Inflammatory macrophage treated with lipopolysaccharide for 1 hour (primary cell): ENCODE data around the gene GRIN1.

Experiments
- DNase-seq, 2 donors: peaks; one replicate each; pipeline ENCODE4 v3.0.0-alpha.2; 2020 to 2022

The GRIN1 gene

DNA sequence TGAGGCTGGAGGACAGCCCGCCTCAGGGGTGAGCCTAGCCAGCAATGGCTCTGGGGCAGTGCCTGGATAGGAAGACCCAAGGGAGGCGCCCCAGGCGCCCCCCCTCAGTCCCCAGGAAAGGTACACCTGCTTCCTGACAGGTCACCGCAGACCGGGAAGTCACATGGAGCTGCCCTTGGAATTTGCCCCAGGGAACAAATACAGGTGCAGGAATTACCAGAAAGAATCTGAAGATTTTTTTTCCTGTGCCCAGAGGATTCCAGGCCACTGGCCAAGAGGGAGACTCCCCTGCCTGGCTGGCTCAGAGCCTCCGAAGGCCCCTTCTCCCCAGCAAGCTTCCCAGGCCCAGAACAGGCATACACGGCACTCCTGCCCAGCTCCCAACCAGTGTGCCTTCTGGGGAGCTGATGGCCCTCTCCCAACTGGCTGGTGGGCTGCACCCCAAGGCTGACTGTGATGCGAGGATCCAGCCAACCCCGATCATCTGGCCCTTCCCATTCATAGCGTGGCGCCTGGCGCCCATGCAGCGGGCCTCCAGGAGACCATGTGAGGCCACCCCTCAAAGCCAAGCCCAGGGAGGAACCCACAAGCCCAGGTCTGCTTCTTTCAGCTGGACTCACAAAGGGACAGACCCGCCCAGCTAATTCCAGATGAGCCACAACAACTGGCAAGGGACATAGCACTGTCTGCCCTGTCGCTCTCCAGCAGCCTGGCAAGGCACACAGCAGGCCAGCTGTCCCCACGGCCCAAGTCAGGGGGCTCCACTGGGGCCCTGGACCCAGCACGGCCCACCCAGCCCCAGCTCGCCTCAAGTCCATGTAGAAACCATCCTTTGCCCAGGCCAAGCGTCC is 59.3 kb downstream of the GRIN1 start:
- no peak for DNase-seq

GRCh38 chr9:137198902-137199283 is 59.9 kb downstream of the GRIN1 start:
- DNase-seq = no peak

DNA sequence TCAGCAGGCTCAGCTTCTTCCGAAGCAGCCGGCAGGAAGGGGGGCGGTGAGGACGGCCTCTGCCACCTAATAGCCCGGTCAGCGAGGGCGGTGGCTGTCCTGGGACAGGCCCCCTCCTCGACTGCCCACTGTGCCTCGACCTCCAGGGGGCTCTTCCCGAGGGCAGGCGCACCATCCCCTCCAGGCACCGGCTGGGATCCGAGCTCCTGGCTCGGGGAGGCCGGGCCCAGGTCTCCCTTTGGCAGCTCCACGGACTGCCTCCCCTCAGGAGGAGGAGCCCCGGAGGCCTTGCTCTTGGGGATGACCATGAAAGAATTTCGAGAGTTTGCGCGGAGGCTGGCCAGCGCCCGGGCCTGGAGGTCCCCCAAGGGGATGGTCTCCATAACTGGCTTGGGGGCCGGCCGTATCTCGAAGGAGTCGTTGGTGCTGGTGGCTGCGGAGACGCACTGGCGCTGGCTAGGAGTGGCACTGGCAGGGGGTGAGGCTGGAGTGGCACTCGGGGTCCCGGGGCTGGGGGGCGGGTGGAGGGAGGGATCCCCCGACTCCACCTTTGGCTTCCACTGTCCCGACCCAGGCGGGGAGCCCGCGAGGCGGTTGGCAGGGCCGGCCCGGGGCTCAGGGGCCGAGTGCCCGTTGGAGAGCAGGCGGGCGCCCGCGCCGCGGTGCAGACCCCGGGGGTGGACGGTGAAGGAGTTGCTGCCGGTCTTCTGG is 60.6 kb downstream of the GRIN1 start:
- DNase-seq = no peak

GRCh38 chr9:137200311-137201204 is 61.6 kb downstream of the GRIN1 start, which contains the start of gene TPRN:
Gene TPRN (minus strand): TSS chr9:137200741. CDS start chr9:137200711, 30 bp downstream.
- DNase-seq = peak; percentile 98 to 99

DNA sequence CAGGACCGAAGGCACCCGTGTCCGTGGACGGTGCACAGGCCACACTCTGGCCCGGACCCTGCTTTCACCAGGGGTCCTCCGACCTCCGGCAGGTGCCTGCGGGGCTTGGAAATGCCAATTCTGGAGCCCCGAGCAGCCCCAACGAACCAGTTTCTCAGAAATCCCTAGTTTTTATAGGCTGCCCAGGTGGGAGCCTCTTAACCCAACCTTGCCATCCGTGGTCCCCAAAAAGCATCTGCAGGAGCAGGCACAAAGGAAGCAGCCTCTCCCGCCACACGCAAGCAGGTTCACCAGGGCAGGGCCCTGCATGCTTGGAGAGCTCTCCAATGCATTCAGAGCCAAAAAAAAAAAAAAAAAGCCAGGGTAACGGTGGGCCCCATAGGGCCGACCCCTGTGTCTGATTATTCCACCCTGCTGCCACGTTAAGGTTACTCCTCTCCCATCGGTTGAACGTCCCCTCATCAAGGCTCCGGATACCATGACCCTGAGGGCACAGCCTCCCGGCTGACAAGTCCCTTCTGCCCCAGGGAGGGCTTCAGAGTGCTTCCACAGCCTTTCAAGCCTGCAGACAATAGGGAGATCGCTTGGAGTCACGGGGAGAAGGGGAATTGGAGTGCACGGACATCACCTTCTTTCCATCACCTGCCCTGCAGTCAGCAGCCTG is 62.4 kb downstream of the GRIN1 start:
- DNase-seq = no peak

GRCh38 chr9:137202966-137203365 is 64.0 kb downstream of the GRIN1 start:
- no peak for DNase-seq

DNA sequence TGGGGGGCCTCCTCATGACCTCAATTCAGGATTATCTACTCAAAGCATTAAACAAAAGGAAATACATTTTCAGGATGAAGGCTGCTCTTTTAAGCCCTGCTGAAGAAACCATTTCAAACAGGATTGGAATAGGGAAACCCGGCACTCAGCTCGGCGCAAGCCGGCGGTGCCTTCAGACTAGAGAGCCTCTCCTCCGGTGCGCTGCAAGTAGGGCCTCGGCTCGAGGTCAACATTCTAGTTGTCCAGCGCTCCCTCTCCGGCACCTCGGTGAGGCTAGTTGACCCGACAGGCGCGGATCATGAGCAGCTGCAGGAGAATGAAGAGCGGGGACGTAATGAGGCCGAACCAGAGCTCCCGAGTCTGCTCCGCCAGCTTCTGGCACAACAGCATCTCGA is 65.8 kb downstream of the GRIN1 start:
- no peak for DNase-seq

- peak; percentile 77 to 94 for DNase-seq
Observed at GRCh38 chr9:137205126-137206069, 66.4 kb downstream of the GRIN1 start, which contains the start of the genes NDOR1 and TMEM203. Gene NDOR1 (plus strand): TSS chr9:137205700. CDS start chr9:137205778, 78 bp downstream. Gene TMEM203 (minus strand): TSS chr9:137205648. CDS start chr9:137205414, 234 bp downstream.

DNA sequence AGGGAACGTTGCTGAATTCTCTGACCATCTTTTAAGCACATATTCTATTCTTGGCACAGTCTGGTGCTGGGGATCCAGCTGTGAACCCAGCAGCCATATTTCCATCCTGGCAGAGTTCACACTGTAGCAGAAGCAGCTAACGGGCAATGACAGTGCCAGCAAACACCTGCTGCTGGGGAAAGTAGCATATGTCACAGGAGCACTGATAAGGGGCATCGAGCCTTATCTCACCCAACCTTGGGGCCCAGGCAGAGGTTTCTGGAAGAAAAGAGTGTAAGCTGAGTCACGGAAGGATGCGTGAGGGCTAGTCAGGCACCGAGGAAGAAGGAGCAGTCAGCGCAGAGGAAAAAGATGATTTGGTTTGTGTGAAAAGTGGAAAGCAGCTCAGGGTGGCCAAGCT is 67.6 kb downstream of the GRIN1 start:
- no peak for DNase-seq

- DNase-seq = no peak
Observed at GRCh38 chr9:137211532-137211931, 72.6 kb downstream of the GRIN1 start.

DNA sequence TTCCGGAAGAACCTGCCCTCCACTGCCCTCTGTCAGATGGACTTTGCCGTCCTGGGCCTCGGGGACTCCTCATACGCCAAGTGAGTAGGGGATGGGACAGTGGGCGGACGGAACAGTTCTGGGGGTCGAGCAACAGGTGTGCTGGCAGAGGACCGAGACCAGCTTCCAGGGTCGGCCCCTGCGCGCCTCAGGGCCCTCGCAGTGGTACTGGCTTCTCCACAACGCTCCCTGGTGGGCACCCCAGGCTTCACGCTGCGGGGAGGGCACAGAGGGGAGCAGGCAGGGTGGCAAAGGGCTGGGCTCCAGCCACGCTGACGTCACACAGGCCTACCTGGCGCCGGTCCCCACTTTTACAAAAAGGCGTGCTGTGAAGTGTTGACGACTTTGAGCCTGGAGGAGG is 73.6 kb downstream of the GRIN1 start:
- no peak for DNase-seq

DNA sequence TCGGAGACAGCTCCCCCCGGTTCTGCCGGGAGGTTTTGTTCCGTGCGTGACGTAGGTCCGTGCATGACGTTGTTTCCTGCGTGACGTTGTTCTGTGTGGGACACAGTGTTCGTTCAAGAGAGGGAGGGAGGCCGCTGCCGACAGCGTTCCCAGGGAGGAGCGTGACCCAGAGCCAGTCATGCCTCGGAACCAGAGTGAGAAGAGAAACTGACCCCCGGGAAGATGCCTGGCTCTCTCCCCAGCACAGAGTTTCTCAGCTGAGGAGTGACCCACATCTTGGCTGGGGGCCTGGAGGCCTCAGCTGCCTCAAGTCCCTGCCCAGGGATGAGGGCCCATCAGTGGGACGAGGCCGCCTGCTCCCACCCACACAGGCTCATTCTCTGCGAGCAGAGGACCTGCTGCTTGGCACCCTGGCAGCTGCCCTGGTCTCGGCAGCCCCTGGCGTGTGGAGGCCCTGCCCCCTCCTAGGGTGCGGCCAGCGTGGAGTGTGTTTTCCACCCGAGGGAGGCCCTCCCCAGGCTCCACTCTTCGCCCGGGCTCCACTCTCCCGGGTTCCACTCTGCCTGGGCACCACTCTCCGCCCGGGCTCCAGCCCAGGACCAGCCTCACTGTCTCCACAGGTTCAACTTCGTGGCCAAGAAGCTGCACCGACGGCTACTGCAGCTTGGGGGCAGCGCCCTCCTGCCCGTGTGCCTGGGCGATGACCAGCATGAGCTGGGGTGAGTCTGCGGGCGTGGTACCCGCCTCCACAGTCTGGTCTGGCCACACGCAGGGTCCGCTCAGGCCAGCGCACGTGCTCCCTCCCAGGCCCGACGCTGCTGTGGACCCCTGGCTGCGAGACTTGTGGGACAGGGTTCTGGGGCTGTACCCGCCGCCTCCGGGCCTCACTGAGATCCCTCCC is 74.5 kb downstream of the GRIN1 start:
- no peak for DNase-seq

DNA sequence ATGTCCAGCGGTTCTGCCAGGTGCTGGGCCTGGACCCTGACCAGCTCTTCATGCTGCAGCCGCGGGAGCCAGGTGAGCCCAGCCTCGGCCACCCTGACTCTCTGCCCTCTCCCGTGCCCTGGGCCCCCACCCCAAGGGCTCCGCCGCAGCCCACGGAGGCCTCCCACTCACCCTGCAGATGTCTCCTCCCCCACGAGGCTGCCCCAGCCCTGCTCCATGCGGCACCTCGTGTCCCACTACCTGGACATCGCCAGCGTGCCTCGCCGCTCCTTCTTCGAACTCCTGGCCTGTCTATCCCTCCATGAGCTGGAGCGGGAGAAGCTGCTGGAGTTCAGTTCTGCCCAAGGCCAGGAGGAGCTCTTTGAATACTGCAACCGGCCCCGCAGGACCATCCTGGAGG is 75.7 kb downstream of the GRIN1 start:
- no peak for DNase-seq

GRCh38 chr9:137215196-137215986 is 76.4 kb downstream of the GRIN1 start:
- no peak for DNase-seq

- no peak for DNase-seq
Observed at GRCh38 chr9:137216188-137216965, 77.4 kb downstream of the GRIN1 start.

GRCh38 chr9:137217276-137218211 is 78.6 kb downstream of the GRIN1 start:
- DNase-seq = no peak

DNA sequence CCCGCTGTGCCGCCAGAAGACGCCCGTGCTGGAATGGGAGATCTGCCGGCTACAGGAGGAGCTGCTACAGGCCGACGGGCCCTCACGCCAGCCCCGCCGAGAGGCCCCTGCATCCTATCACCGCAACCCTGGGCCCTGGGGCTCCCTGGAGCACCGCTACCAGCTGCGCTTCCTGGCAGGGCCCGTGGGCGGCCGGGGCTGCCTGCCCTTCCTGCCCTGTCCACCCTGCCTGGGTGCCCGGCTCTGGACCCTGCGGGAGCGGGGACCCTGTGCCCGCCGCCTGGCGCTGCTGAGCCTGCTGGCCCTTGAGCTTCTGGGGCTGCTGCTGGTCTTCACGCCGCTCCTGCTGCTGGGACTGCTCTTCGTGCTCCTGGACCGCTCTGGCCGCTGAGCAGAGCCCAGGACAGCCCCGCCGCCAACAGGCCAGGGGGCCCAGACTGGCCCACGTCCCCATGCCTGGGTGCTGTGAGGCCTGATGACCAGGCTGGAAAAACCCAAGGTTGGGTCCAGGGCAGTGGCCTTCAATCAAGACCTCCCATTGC is 79.3 kb downstream of the GRIN1 start:
- DNase-seq = no peak
